Endothelial cell of umbilical vein (primary cell): Measurements from ENCODE around the gene SRPK2.

Experiments
- CTCF ChIP-seq, 2 donors: IDR thresholded peaks; 1 replicate in 1 of 2; 2 replicates in 1 of 2; pipeline ENCODE4 v1.5.1; 2011; ENCODE audit warnings: low read length in 2 of 2, mild to moderate bottlenecking in 2 of 2, moderate library complexity in 2 of 2, control low read depth in 1 of 2, inconsistent platforms in 1 of 2, low read depth in 1 of 2; ENCODE audit not compliant: insufficient read depth in 1 of 2; ENCODE audit errors: extremely low read depth in 1 of 2
- EZH2 ChIP-seq: IDR thresholded peaks from 2 replicates; pipeline ENCODE4 v1.6.1; 2012; ENCODE audit warnings: borderline replicate concordance, low read depth, mild to moderate bottlenecking, moderate library complexity, low read length, inconsistent platforms; ENCODE audit not compliant: severe bottlenecking
- POLR2A ChIP-seq: IDR thresholded peaks from 2 replicates; pipeline ENCODE4 v1.6.1; 2012; ENCODE audit warnings: low read depth, mild to moderate bottlenecking, control low read depth, low read length
- POLR2AphosphoS5 ChIP-seq: IDR thresholded peaks from 2 replicates; pipeline ENCODE4 v1.6.1; 2012; ENCODE audit warnings: low read depth, mild to moderate bottlenecking, control low read depth, low read length, moderate library complexity; ENCODE audit not compliant: insufficient read depth

- TF ChIP-seq POLR2A (no peak), EZH2 (no peak), CTCF (IDR thresholded peaks at IDR 0.05; ENCODE audit: extremely low read depth in 1 of 2, insufficient read depth in 1 of 2, low read depth in 1 of 2, low read length in 2 of 2) (no peak), POLR2AphosphoS5 (no peak)
These were observed 263.0 kb downstream of the SRPK2 start for GRCh38 chr7:105125745-105126144.
